Effector CD8-positive, alpha-beta T cell (primary cell): ENCODE measurements around the gene AMPD2.

Experiments
- DNase-seq: peaks from one replicate; lab custom pipeline; 2025; lab: John Stamatoyannopoulos, UW

The AMPD2 gene

DNA sequence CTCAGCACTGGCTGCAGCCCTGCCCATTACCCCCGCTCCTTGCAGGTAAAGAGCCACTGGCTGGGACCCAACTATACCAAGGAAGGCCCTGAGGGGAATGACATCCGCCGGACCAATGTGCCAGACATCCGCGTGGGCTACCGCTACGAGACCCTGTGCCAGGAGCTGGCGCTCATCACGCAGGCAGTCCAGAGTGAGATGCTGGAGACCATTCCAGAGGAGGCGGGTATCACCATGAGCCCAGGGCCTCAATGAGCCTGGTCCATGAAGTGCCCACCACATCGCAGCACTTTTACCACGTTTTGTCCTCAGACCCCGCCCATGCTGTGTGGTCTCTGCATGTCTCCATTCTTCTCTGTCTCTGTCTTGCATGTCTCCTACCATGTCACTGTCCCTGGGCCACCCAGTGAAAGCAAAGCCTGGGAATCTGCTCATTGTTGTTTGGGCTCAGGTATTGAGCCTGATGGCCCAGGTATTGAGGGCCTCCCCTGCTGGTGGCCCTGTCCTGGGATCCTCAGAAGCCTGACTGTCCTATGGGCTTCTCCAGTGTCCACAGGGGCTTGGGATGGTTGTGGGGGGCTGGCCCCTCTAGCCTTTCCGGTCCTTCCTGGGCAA is 11.4 kb downstream of the AMPD2 start:
- no peak for DNase-seq

DNA sequence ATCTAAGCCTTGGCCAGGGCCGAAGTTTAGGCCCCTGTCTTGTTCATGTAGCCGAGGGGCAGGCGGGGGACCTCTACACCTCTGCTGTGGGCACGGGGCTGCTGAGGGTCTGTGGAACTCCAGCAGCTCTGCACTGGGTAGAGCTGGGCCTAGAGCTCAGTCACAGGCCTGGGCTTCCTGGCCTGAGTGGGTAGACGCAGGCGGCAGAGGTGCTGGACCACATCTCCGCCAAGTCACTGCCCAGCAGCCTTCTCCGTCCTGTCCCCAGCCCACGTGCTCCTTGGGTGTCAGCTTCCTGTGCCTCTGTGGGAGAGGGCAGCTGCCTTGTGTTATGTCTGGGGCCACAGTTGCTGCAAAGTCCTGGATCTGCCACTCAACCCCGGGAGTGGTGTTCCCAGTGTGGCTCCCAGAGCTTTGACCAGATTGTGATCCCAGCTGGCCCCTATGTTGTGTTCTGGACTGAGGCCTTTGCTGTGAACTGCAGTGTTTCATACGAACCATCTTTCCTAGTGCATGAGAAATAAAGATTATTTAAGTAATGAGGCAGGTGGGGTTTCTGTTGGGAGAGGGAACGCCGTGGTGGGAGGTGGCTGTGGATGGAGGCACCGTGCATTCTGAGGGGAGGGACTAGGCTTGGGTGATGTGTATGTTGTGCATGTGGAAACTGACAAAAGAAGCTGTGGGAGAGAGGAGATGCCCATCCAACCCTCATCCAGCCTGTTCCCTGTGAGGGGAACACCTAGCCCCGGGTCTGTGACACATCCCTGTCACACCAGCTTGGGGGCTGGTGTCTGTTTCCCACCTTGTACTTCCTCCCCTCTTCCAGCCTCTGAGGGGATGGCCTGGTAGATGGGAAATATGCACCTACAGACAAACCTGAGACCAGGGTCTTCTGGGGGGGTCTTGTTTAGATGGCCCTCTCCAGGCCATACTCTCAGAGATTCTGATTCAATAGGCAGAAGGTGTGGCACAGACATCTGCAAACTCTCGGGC is 12.2 kb downstream of the AMPD2 start:
- no peak for DNase-seq

DNA sequence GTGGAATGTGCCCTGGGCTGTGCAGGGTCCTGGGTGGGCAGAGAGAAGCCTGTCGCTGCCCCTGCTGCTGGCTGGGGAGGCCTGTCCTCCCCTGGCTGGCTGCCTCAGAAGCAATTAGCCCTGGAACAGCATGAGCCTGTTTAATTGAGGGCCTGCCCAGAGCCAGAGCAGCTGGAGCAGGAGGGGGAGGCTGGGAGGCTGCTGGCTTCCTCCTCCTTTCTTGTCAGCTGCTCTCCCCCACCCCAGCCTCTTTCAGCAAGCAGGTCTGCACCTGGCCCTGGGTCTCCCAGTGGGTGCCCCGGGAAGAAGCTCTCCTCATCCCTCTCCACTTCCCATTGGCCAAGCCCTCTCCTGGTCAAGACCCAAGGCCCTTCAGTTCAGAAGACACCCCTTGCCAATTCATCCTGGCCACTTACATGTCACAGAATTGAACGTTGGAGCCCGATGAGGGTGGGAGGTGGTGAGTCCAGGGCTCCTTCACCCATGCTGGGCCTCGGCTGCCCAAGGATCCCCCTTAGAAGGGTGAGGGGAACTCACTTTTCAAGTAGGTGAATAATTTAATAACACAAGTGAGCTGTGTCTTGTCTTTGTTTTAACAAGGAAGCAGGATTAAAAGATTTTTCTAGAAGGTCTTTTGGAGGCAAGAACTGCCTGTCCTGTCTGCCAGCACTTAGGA is 13.2 kb downstream of the AMPD2 start:
- DNase-seq: no peak

DNA sequence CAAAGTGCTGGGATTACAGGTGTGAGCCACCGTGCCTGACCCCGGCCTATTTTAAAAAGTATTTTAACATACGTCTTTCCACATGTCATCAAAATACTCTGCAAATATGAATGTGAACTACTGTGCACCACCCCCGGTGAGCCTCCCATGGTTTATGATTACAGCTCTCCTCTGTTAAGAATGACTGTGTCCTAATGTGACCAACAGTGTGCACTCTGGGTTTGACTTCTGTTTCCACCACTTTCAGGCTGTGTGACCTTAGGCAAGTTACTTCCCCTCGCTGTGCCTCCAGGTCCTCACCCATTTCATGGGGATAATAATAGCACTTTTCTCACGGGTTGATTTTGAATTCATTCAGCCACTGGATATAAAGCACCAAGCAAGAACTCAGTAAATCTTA is 14.7 kb downstream of the AMPD2 start:
- no peak for DNase-seq

DNA sequence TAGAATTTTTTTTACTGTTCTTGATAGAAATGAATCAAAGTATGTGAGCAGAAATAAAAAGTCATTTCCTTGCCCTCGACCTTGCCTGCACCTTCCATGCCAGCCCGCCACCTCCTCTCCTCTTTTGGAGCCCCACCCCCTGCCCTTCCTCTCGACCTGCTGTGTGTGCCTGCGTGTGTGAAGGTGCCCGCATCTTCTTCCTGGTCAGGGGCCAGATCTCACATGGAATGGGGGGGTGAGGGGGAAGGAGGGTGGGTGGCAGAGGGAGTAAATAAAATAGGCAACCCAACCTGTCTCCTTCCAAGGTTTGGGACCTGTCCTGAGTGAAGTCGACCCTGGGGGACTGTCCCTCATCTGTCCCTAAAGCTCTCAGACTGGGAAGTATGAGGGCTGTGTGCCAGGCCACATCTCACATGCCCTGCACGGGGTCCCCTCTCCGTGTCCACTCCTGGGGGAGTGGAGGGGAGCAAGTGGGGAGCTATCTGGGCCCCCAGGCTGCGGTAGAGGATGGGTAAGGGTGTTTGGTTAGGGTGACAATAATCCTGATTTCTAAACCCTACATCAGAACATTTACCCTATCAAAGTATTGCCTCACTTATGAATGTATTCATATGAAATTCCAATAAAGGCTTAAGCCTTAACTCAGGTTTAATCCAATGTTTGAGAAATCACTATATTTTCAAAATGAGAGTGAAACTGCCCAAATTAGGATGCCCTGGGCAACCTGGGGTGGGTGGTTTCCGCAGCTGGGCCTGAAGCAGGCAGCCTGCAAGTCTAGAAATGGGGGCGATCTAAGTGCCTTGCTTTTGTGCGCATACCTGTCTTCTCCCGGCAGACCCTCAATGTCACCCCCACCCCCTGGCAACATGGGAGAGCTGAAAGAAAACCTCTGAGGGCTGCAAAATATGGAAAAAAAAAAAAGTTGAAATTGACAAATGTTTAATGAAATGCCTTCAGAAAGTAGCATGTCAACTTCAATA is 15.4 kb downstream of the AMPD2 start:
- DNase-seq: no peak

DNA sequence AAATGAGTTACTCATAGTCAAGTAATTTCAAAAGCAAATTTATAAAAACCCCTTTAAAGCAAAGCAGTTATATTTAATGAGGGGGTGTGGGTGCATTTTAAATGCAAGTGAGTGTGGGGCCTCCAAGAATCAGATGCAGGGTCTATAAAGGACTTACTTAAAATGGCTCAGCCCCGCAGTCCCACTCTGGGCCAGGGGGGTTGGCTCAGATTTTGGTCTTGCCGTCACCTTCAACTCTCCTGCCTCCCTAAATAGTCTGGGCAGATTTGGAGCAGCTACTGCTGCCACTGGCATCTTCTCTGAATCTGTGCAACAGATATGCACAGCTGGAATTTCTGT is 16.2 kb downstream of the AMPD2 start:
- no peak for DNase-seq

DNA sequence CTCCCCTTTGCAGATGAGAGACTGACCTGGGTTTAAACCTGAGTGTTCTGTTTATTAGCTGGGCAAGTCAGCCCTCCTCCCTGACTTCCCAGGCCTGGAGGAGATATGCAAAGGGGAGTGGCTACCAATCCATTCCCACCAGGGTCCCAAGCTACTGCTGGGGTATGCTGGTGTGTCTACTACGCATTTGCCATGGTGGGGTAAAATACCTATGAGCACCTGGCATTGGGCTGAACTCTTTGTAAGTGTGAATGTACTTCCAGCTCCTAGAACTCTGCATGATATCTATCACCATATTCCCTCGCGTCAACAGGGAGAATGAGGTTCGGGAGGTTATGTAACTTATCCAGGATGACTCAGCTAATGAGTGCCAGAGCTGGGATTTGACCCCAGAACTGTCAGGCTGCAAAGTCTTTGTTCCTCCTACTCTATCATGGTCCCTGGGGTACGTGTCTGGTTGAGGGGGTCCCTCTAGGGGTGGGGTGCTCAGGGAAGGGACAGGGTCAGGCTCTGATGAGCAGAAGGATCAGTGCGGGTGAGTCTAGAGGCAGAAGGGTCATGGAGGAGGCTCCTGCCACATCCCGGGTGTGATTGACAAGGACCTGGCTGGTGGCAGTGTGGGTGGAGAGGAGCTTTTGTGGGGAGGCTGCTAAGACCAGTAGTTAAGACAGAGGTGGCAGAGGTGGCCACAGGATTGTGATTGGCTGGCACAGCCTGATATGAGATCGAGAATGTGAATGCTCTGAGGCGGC is 16.7 kb downstream of the AMPD2 start:
- DNase-seq: no peak

DNA sequence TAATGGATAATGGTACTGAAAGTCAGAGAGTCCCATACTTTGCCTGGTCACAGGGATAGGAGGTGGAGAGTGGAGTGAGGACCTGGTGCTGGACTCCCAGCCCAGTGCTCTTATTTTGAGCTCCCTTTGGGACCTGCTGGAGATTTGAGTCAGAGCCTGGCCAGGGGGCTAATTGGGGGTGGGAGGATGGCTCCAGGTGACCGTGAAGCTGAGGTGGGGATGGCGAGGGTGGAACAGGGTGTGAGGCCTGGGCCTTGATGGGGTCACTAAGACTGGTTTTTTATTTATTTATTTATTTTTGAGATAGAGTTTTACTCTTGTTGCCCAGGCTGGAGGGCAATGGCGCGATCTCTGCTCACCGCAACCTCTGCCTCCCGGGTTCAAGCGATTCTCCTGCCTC is 17.8 kb downstream of the AMPD2 start:
- no peak for DNase-seq

DNA sequence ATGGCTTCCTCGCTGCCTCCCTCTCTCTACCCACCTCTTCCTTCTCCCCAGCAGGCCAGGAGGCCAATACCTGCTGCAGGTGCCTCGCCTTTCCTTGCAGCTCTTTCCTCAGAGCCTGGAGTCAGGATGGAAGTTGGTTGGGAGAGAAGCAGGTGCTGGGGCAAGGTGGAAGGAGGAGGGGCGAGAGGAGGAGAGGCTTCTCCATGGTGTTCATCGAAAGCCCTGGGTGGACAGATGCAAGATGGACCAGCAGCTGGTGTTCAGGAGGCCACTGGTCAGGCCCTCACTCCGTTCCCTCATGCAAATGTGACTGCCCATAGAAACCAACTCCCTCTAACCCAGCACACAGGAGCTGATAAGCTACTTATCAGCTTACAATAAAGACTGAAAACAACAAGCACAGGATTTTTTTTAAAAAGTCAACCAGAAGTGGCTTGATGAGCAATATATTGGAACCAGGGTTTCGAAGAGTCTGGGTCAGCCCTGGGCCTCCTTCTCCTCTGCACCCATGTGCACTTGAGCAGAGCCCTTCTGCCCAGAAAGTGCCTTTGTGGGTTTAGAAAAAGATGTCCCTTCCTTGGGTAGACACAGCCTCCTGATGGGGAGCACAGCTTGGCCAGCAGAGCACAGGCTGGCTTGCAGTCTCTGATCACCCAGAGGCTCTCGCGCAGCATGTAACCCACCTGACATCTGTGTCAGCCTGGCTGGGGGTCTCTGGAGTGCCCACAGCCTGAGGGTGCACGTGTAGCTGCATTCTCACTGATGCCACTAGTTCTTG is 19.6 kb downstream of the AMPD2 start:
- DNase-seq: no peak

DNA sequence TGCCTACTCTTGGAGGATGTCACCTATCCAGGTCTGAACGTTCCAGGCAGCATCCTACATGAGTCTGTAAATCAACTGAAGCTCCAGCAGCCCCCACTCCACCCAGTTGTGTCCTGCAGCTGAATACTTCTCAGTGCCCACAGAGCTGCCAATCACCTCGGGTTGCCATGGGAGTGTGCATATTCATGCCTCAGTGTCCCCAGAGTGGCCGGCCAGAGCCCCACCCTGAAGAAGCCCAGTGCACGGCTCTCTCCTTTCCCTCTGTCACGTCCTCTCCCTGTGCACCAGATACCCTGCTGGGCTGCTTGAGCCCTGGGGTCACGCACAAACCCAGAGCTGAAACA is 20.2 kb downstream of the AMPD2 start:
- no peak for DNase-seq

DNA sequence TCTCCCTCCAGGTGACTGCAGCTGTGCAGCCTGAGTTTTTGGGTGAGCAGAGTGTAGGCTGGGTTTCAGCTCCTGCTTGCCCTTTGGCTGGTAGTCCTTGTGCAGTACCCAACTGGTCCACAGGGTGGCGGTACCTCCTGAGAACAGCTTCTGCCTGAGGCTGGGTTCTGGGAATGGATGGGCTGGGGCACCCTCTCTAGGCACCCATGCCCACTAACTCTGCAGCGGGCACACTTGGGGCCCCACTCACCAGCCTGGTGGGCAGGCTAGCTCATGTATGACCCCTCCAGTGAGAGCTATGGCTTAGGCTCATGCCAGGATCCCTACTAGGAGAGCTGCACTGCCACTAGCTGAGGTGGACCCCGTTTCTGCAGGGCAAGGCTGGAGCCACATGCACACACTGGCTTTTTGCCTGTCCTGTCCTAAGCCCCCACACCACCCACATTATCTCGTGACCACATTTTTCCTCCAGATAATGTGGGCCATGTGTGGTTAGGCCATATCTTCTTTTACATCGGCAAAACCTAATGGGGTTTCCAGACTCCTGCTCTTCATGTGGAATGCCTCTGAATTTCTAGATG is 20.7 kb downstream of the AMPD2 start:
- peak; percentile 87 for DNase-seq

DNA sequence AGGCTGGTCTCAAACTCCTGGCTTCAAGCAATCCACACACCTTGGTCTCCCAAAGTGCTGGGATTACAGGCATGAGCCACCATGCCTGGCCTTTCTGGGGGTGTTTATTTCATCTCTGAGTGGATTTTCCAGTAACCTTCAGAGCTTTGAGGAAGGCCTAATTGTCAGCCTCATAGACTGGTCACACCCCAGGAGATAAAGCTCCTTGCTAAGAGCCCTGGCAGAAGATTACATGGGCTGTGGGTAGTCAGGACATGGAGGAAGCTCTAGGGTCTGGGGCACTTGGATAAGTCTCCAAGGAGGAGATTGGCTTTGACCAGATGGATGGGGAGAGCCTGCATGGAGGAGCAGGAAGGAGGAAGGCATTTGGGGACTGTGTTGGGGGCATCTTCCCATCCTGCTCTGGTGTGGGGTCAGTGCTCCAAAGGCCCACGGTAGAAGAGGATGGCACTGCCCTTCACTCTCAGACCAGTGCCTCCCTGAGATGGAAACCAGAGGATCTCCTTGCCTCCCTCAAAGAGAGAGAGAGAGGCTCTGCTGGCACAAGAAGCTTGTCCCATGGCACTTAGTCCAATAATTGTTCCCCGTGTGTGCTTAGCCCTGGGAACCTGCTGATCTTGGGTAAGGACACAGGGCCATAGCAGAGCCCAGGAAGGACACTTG is 21.6 kb downstream of the AMPD2 start:
- no peak for DNase-seq

DNA sequence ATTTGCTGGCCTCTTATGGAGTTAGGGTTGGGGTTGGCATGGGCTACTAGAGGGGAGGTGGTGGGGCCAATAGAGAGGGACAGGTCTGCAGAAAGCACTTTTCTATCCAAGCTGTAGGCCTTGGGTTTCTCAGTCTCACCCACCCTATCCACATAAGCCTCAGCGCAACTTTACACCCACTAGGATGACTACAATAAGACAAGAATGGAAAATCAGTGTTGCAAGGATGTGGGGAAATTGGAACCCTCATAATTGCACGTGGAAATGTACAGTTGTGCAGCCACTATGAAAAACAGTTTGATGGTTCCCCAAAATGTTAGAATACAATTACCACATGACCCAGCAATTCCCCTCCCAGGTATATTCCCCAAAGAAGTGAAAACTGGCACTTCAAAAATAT is 22.2 kb downstream of the AMPD2 start:
- no peak for DNase-seq

DNA sequence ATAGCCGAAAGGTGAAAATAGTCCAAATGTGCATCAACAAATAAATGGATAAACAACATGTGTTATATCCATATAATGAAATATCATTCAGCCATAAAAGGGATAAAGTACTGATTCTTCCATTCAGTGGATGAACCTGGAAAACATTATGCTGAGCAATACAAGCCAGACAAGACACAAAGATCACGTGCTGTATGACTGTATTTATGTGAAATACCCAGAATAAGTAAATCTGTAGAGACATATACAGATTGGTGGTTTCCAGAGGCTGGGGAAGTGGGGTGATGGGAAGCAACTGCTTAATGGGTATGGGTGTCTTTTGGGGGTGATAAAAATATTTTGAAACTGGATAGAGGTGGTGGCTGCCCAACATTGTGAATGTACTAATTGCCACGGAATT is 23.0 kb downstream of the AMPD2 start:
- no peak for DNase-seq

DNA sequence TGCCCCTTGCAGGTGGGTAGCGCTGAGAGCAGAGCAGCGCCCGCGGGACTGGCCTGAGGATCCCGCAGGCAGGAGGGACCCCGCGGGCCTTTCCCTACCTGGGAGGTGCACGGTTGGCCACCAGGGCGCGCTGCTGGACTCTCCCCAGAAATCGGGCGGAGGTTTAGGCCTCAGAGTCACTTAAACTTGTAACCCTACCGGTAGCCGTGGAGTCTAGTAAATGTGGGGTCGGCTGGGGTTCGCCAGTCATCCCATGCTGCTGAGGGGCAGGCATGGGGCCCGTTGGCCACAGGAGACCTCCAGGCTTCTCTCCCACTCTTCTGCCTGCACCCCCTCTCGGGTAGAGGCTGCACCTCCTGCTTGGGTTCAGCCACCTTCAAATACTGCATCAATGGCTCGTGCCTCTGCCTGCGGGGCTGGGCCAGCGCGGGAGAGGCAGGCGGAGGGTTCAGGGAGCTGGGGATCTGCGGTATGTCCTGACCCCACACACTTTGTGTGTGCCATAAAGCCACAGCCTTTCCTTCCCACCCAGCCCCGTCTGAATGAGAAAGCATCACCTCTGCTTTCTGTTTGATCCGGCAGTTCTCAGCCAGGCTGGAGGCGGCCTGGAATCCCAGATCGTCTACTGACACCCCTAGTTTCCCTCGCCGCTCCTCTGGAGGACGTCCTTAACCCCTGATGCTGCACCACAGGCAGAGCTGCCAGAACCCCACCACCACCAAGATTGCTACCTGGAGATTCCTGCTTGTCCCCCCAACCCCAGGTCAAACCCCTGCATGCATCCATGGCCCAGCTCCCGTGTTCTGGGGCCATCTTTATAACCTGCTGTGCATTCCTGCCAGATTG is 24.0 kb downstream of the AMPD2 start:
- peak; percentile 77 for DNase-seq

DNA sequence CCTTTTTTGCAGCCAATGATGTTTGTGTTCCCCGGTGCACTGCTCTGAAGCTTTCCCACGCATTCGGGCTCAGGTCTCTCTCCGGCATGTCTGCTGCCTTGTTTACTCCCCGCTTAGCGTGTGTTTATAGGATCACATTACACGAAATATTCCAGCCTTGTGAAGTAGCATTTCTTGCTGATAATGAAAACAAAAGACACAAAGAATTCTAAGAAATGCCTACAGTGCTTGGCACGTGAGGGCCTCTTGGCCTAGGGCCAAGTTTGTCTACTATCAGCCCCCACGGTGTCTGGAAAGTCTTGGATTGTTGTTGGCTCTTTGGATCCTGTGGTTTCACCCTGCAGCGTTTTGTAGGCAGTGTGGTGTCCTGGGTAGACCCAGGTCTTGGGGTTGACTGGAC is 25.0 kb downstream of the AMPD2 start:
- no peak for DNase-seq

DNA sequence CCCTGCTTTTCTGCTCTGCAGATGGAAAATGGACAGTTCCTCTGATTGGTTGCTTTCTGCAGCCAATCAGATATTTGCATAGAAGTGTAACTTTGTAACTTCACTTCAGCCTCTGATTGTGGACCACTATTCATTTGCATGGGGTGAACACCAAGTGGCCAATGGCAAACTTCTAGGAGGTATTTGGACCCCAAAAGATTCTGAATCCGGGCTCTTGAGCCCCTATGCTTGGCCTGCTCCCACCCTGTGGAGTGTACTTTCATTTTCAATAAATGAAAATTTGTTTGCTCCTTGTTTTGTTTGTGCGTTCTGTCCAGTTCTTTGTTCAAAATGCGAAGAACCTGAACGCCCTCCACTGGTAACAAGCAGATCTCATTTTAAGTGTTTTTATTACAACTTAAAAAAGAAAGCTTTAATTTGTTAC is 29.9 kb downstream of the AMPD2 start:
- no peak for DNase-seq

DNA sequence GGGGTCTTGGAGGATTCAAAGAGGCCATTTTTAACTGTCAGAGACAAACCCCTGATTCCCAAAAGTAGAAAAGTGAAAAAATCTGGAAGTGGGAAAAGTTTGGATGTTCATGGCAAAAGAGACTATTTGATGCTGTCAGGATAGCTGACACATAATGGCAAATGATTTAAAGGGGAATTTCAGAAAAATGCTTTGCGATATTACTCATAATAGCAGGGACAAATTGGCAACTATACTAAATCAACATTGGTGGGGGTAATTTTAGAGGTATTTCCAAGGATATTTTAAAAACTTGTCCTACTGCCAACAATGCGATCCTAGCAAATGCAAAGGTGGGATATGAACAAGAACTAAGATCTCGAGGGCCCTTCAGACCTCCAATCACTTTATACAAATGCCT is 31.0 kb downstream of the AMPD2 start:
- DNase-seq: no peak
